Activated B cell treated with CpG ODN at 0.5 μM for 24 hours (primary cell): Measurements from ENCODE around the gene TMEM108. TPM values are rescaled to one million over a fixed set of nuclear protein-coding genes. Genes with fewer than 3 reads are reported as not detected.

ENCODE experiments used
- ATAC-seq: fragments of 200-7000 bp; cut with Tn5 transposase; one replicate; pipeline ENCODE4 v1.10.0; 2021; ENCODE audit warnings: low read depth, mild to moderate bottlenecking, moderate library complexity
- CTCF ChIA-PET: fragments of 350-600 bp; sonication (Branson Sonifier 250); formaldehyde crosslinking; loops from one replicate; lab custom pipeline; 2021; ENCODE audit warnings: antibody characterized with exemption; lab: Charles Lee
- POLR2A ChIA-PET: fragments of 350-600 bp; sonication (Branson Sonifier 250); formaldehyde crosslinking; loops from one replicate; lab custom pipeline; 2021; ENCODE audit warnings: antibody characterized with exemption; lab: Charles Lee
- DNase-seq: peaks from one replicate; pipeline ENCODE4 v3.0.0; 2022
- H3K27ac Mint-ChIP-seq: one replicate; pipeline ENCODE4 v1.8.0; 2020; ENCODE audit warnings: mixed read lengths
- H3K27me3 Mint-ChIP-seq: one replicate; pipeline ENCODE4 v1.8.0; 2021; ENCODE audit warnings: mixed read lengths
- H3K36me3 Mint-ChIP-seq: one replicate; pipeline ENCODE4 v1.8.0; 2021; ENCODE audit warnings: low read depth, mixed read lengths
- H3K4me1 Mint-ChIP-seq: one replicate; pipeline ENCODE4 v1.8.0; 2021; ENCODE audit warnings: mixed read lengths
- H3K4me3 Mint-ChIP-seq: one replicate; pipeline ENCODE4 v1.8.0; 2020; ENCODE audit warnings: mild to moderate bottlenecking, mixed read lengths
- H3K9me3 Mint-ChIP-seq: one replicate; pipeline ENCODE4 v1.8.0; 2020; ENCODE audit warnings: mixed read lengths
- CTCF ChIP-seq: fragments of 200-600 bp; IDR thresholded peaks from one replicate; pipeline ENCODE4 v1.8.0; 2022; ENCODE audit warnings: antibody characterized with exemption, mild to moderate bottlenecking
- intact Hi-C: fragments of 100-400 bp; cut with micrococcal nuclease; formaldehyde crosslinking; loops from one replicate; pipeline ENCODE4 v1.15.1; 2024
- total RNA-seq: library from RNA; stranded (reverse); gene quantifications from 2 replicates; pipeline ENCODE4 v1.2.3, GENCODE V29; 2022

Gene TMEM108
- total RNA-seq, 1 donor from 2014 or later: not detected

- POLR2A ChIA-PET: no interaction called here
- ATAC-seq: no peak
- Mint-ChIP-seq H3K36me3 (no peaks in the 10 kb centered on the region), H3K4me1 (no peaks in the 10 kb centered on the region), H3K4me3 (no peak overlapping the region), H3K9me3 (no peaks in the 10 kb centered on the region), H3K27me3 (peaks cover 5% of the 10 kb centered on the region), H3K27ac (no peak overlapping the region)
- intact Hi-C loops: no loop called here
- CTCF ChIA-PET: no interaction called here
- no peak for TF ChIP-seq CTCF
- no peak for DNase-seq
Observed at GRCh38 chr3:133125802-133126201, 87.6 kb downstream of the TMEM108 start.

- CTCF ChIA-PET: no interaction called here
- no peak overlapping the region for H3K27ac Mint-ChIP-seq
Observed at GRCh38 chr3:133127381-133127780, 89.2 kb downstream of the TMEM108 start.

GRCh38 chr3:133130168-133130567, 92.0 kb downstream of the TMEM108 start:
- ATAC-seq (no peak), DNase-seq (no peak)
- no peaks in the 10 kb centered on the region for H3K27me3 Mint-ChIP-seq
- ChIA-PET CTCF (no interaction called here), POLR2A (no interaction called here)
- H3K4me3 Mint-ChIP-seq: no peak overlapping the region
- TF ChIP-seq CTCF: no peak
- no peaks in the 10 kb centered on the region for H3K4me1 Mint-ChIP-seq
- H3K27ac Mint-ChIP-seq: no peak overlapping the region
- H3K36me3 Mint-ChIP-seq: no peaks in the 10 kb centered on the region
- intact Hi-C loops: no loop called here
- H3K9me3 Mint-ChIP-seq: no peaks in the 10 kb centered on the region

More at GRCh38 chr3:133127381-133127780, 89.2 kb downstream of the TMEM108 start:
- H3K4me3 Mint-ChIP-seq: no peak overlapping the region
- DNase-seq (no peak), ATAC-seq (no peak)
- H3K36me3 Mint-ChIP-seq: no peaks in the 10 kb centered on the region
- H3K4me1 Mint-ChIP-seq: no peaks in the 10 kb centered on the region
- H3K27me3 Mint-ChIP-seq: peaks cover 5% of the 10 kb centered on the region
- no peaks in the 10 kb centered on the region for H3K9me3 Mint-ChIP-seq
- intact Hi-C loops: no loop called here
- POLR2A ChIA-PET: no interaction called here
- no peak for TF ChIP-seq CTCF

- no peak for TF ChIP-seq CTCF
- Mint-ChIP-seq H3K4me1 (peaks cover 4% of the 10 kb centered on the region), H3K9me3 (no peaks in the 10 kb centered on the region), H3K27me3 (peaks cover 16% of the 10 kb centered on the region), H3K36me3 (no peaks in the 10 kb centered on the region), H3K27ac (no peak overlapping the region), H3K4me3 (no peak overlapping the region)
- intact Hi-C loops: no loop called here
- ATAC-seq: no peak
- no peak for DNase-seq
- ChIA-PET CTCF (no interaction called here), POLR2A (no interaction called here)
Observed at GRCh38 chr3:133135306-133135705, 97.1 kb downstream of the TMEM108 start.

- intact Hi-C loops: no loop called here
- no peaks in the 10 kb centered on the region for H3K36me3 Mint-ChIP-seq
- ChIA-PET CTCF (no interaction called here), POLR2A (no interaction called here)
- H3K27me3 Mint-ChIP-seq: peaks cover 16% of the 10 kb centered on the region
- DNase-seq: no peak
- H3K4me3 Mint-ChIP-seq: no peak overlapping the region
- no peak for ATAC-seq
- peaks cover 4% of the 10 kb centered on the region for H3K4me1 Mint-ChIP-seq
- H3K27ac Mint-ChIP-seq: no peak overlapping the region
- no peak for TF ChIP-seq CTCF
- no peaks in the 10 kb centered on the region for H3K9me3 Mint-ChIP-seq
Observed at GRCh38 chr3:133136114-133137041, 98.2 kb downstream of the TMEM108 start.
